ENCODE measurements around the gene IL31RA.

GRCh38 chr5:55869847-55870246, 18.7 kb downstream of the IL31RA start:
- TF ChIP-seq CTCF (IDR thresholded peaks at IDR 0.05; ENCODE audit: insufficient read depth, low read length, poor library complexity, severe bottlenecking): no peak
- TF ChIP-seq EZH2phosphoT487 (conservative IDR thresholded peaks at IDR 0.05; ENCODE audit: low read length): no peak

Measured in SU-DHL-6 (cell line).